ENCODE data around the gene SACM1L.

- TF ChIP-seq POLR2A (IDR thresholded peaks at IDR 0.05) (no peak), CTCF (IDR thresholded peaks at IDR 0.05) (no peak)
These were observed 87.4 kb downstream of the SACM1L start for GRCh38 chr3:45776611-45777010.

All from body of pancreas (tissue), 4 donors.